HepG2 (cell line): ENCODE measurements around the gene PSMC3IP. TPM values are rescaled to one million over a fixed set of nuclear protein-coding genes. Genes with fewer than 3 reads are reported as not detected.
"Not testable (repeated sequence)": the region's sequence is repeated elsewhere in the genome, so short reads cannot be mapped to it uniquely, and the experiment has no call there.

Experiments
- ATAC-seq: fragments of 200-7000 bp; cut with Tn5 transposase; 3 replicates; pipeline ENCODE4 v1.9.1; 2020; ENCODE audit warnings: mild to moderate bottlenecking, moderate library complexity
- BruUV-seq: library from RNA; stranded (reverse); fragments of 400-500 nt; replicated peaks from 2 replicates; lab custom pipeline; 2021; lab: Mats Ljungman, UMichigan
- CTCF ChIA-PET: fragments of 300-600 bp; formaldehyde crosslinking; extraction: SDS; loops from one replicate; lab custom pipeline; 2021; ENCODE audit warnings: low total read pairs, inconsistent platforms, low intra/inter-chr PET ratio; lab: Yijun Ruan, JAX
- POLR2A ChIA-PET: fragments of 350-600 bp; sonication (Branson Sonifier 250); formaldehyde crosslinking; loops from one replicate; lab custom pipeline; 2020; ENCODE audit warnings: antibody characterized with exemption, inconsistent platforms; lab: Yijun Ruan, JAX
- DNase-seq: peaks from one replicate; pipeline ENCODE4 v3.0.0-alpha.2; 2015; ENCODE audit warnings: low spot score
- FAIRE-seq: peaks from 3 replicates; lab custom pipeline; 2011; peaks lifted over from hg19 to GRCh38; lab: Jason Lieb, UNC
- H2AFZ ChIP-seq: one replicate; pipeline ENCODE4 v1.6.1; 2011; ENCODE audit warnings: low read length, inconsistent platforms
- H3K27ac ChIP-seq: fragments of 300-600 bp; 3 replicates; pipeline ENCODE4 v1.8.0; 2011; ENCODE audit warnings: mixed run types, mild to moderate bottlenecking, mixed read lengths, low read length, inconsistent platforms; ENCODE audit not compliant: insufficient read depth; ENCODE audit errors: extremely low read length
- H3K27me3 ChIP-seq, 2 experiments: fragments of 200-600 bp in 1 of 2; 2 replicates in 1 of 2; 3 replicates in 1 of 2; pipeline versions ENCODE4 v1.6.0 to v1.8.0; 2011; ENCODE audit warnings: low read length in 2 of 2, mild to moderate bottlenecking in 2 of 2, moderate library complexity in 2 of 2, inconsistent platforms in 1 of 2; ENCODE audit not compliant: insufficient read depth in 2 of 2, control insufficient read depth in 1 of 2
- H3K36me3 ChIP-seq, 2 experiments: fragments of 200-600 bp in 1 of 2; replicated peaks in 1 of 2; 2 replicates in 1 of 2; 3 replicates in 1 of 2; pipeline versions ENCODE4 v1.5.1 to v1.8.0; 2011; ENCODE audit warnings: low read length in 2 of 2, inconsistent platforms in 1 of 2; ENCODE audit not compliant: insufficient read depth in 2 of 2, control insufficient read depth in 1 of 2
- H3K4me1 ChIP-seq: 2 replicates; pipeline ENCODE4 v1.5.1; 2012; ENCODE audit warnings: low read length, inconsistent platforms; ENCODE audit not compliant: insufficient read depth
- H3K4me2 ChIP-seq: 2 replicates; pipeline ENCODE4 v1.6.0; 2011; ENCODE audit warnings: low read depth, low read length, inconsistent platforms
- H3K4me3 ChIP-seq, 3 experiments: fragments of 200-600 bp in 1 of 3; sonication (generic), shearing (Covaris generic) in 1 of 3; replicated peaks in 1 of 3; 2 replicates each; pipeline ENCODE4 v1.5.1; 2011 to 2016; ENCODE audit warnings: low read length in 3 of 3, inconsistent platforms in 2 of 3, low read depth in 2 of 3, mild to moderate bottlenecking in 2 of 3, control low read depth in 1 of 3, mixed read lengths in 1 of 3; ENCODE audit not compliant: insufficient read depth in 1 of 3
- H3K79me2 ChIP-seq: one replicate; pipeline ENCODE4 v1.6.1; 2011; ENCODE audit warnings: low read length, inconsistent platforms; ENCODE audit not compliant: insufficient read depth
- H3K9ac ChIP-seq: 2 replicates; pipeline ENCODE4 v1.6.0; 2011; ENCODE audit warnings: mild to moderate bottlenecking, low read depth, low read length, inconsistent platforms; ENCODE audit not compliant: insufficient read depth
- H3K9me3 ChIP-seq: 2 replicates; pipeline ENCODE4 v1.5.1; 2012; ENCODE audit warnings: mild to moderate bottlenecking, low read length
- H4K20me1 ChIP-seq: 2 replicates; pipeline ENCODE4 v1.6.0; 2011; ENCODE audit warnings: inconsistent platforms, mild to moderate bottlenecking, low read length, moderate library complexity; ENCODE audit not compliant: insufficient read depth
- ASH2L ChIP-seq: fragments of 300-600, 200-600 bp; sonication (generic); IDR thresholded peaks from 2 replicates; pipeline ENCODE4 v1.7.0; 2017; ENCODE audit warnings: low read depth, mild to moderate bottlenecking, moderate library complexity, mixed read lengths, low read length; ENCODE audit not compliant: insufficient read length
- EED ChIP-seq: sonication (generic); formaldehyde crosslinking; IDR thresholded peaks from 2 replicates; pipeline ENCODE4 v1.5.0; 2020; ENCODE audit warnings: mild to moderate bottlenecking, missing genetic modification reagents
- NCOR1 ChIP-seq: fragments of 200-600 bp; sonication (generic); IDR thresholded peaks from 2 replicates; pipeline ENCODE4 v1.7.0; 2017; ENCODE audit warnings: antibody characterized with exemption, low read length, borderline replicate concordance
- TCF12 ChIP-seq, 2 experiments: fragments of 450-650 bp in 1 of 2; sonication (generic) in 1 of 2; formaldehyde crosslinking in 1 of 2; IDR thresholded peaks; 2 replicates each; pipeline versions ENCODE4 v1.6.1 to v1.8.0; 2017 to 2022; ENCODE audit warnings: antibody characterized with exemption in 1 of 2, mild to moderate bottlenecking in 1 of 2, missing genetic modification reagents in 1 of 2, moderate library complexity in 1 of 2
- ZEB1 ChIP-seq: IDR thresholded peaks from 2 replicates; pipeline ENCODE4 v1.6.1; 2012; ENCODE audit warnings: mild to moderate bottlenecking, low read depth, inconsistent platforms; ENCODE audit not compliant: insufficient replicate concordance
- ZFP41 ChIP-seq: sonication (generic); formaldehyde crosslinking; IDR thresholded peaks from 2 replicates; pipeline ENCODE4 v1.4.0; 2020; ENCODE audit warnings: mild to moderate bottlenecking, missing genetic modification reagents, borderline replicate concordance
- ZKSCAN5 ChIP-seq: sonication (generic); formaldehyde crosslinking; IDR thresholded peaks from 2 replicates; pipeline ENCODE4 v1.5.1; 2020; ENCODE audit warnings: mild to moderate bottlenecking, missing genetic modification reagents
- WGBS: methylation state at CpG from one replicate; pipeline ENCODE4 v1.1.6; 2017; ENCODE audit warnings: low lambda C conversion rate; 5-methylcytosine and 5-hydroxymethylcytosine counted together
- in situ Hi-C: cut with HindIII; loops from 2 replicates; pipeline ENCODE4 v1.10.0; 2017; ENCODE audit warnings: low pct_unique_long_range_greater_than_20kb; ENCODE audit not compliant: extremely low pct_ligation_motif_present
- intact Hi-C: fragments of 100-400 bp; cut with micrococcal nuclease; formaldehyde crosslinking; loops from one replicate; pipeline ENCODE4 v1.10.0; 2022; ENCODE audit not compliant: unreplicated experiment
- polyA plus RNA-seq, 8 experiments: library from polyadenylated mRNA; depleted of rRNA in 3 of 8; stranded (reverse) in 7 of 8; unstranded in 1 of 8; fragments of >200 nt; fragmentation: Illumina TruSeq in 4 of 8; extraction: Trizol in 4 of 8; gene quantifications; 2 replicates each; pipeline versions ENCODE4 v1.2.1 to v1.2.3, GENCODE V29; 2011 to 2016; ENCODE audit warnings: low read depth in 4 of 8, missing spikeins in 1 of 8, mixed read lengths in 1 of 8; ENCODE audit not compliant: insufficient read depth in 1 of 8
- total RNA-seq, 5 experiments: library from RNA; depleted of rRNA; stranded (reverse); fragments of >200 nt; fragmentation: Illumina TruSeq; extraction: Trizol; gene quantifications; 2 replicates each; pipeline ENCODE4 v1.2.3, GENCODE V29; 2016; ENCODE audit warnings: low read depth in 1 of 5
- TF ChIP-seq, protein P1 (sequence below): sonication (generic); formaldehyde crosslinking; IDR thresholded peaks from 2 replicates; pipeline ENCODE4 v1.9.0; 2021; ENCODE audit warnings: mild to moderate bottlenecking, missing genetic modification reagents
- TF ChIP-seq, protein P2 (sequence below): sonication (generic); formaldehyde crosslinking; IDR thresholded peaks from 2 replicates; pipeline ENCODE4 v1.4.0; 2020; ENCODE audit warnings: missing genetic modification reagents

Gene PSMC3IP
- total and polyA plus RNA-seq, 2 of the 13 experiments (the other 11 are each of a cell fraction or from before 2014, with no cell fraction given) = 6.5 to 22.4 TPM

DNA sequence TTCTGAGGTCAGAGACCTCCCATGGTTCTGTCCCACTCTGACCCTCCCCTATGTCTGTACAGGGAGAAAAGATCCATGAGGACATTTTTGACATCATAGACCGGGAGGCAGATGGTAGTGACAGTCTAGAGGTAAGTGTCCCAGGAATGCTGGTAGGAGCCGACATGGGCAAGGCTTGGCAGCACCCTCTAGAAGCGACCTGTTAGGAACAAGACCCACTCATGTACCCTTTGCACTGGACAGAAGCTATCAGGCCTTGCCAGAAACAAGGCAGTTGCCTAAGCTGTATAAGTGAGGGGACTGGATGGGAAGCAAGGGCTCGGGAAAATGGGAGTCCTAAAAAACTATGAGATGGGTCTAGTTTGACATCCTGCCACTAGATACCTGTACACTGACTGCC is 34.5 kb upstream of the PSMC3IP start (continued):
- TF ChIP-seq, protein P1, sequence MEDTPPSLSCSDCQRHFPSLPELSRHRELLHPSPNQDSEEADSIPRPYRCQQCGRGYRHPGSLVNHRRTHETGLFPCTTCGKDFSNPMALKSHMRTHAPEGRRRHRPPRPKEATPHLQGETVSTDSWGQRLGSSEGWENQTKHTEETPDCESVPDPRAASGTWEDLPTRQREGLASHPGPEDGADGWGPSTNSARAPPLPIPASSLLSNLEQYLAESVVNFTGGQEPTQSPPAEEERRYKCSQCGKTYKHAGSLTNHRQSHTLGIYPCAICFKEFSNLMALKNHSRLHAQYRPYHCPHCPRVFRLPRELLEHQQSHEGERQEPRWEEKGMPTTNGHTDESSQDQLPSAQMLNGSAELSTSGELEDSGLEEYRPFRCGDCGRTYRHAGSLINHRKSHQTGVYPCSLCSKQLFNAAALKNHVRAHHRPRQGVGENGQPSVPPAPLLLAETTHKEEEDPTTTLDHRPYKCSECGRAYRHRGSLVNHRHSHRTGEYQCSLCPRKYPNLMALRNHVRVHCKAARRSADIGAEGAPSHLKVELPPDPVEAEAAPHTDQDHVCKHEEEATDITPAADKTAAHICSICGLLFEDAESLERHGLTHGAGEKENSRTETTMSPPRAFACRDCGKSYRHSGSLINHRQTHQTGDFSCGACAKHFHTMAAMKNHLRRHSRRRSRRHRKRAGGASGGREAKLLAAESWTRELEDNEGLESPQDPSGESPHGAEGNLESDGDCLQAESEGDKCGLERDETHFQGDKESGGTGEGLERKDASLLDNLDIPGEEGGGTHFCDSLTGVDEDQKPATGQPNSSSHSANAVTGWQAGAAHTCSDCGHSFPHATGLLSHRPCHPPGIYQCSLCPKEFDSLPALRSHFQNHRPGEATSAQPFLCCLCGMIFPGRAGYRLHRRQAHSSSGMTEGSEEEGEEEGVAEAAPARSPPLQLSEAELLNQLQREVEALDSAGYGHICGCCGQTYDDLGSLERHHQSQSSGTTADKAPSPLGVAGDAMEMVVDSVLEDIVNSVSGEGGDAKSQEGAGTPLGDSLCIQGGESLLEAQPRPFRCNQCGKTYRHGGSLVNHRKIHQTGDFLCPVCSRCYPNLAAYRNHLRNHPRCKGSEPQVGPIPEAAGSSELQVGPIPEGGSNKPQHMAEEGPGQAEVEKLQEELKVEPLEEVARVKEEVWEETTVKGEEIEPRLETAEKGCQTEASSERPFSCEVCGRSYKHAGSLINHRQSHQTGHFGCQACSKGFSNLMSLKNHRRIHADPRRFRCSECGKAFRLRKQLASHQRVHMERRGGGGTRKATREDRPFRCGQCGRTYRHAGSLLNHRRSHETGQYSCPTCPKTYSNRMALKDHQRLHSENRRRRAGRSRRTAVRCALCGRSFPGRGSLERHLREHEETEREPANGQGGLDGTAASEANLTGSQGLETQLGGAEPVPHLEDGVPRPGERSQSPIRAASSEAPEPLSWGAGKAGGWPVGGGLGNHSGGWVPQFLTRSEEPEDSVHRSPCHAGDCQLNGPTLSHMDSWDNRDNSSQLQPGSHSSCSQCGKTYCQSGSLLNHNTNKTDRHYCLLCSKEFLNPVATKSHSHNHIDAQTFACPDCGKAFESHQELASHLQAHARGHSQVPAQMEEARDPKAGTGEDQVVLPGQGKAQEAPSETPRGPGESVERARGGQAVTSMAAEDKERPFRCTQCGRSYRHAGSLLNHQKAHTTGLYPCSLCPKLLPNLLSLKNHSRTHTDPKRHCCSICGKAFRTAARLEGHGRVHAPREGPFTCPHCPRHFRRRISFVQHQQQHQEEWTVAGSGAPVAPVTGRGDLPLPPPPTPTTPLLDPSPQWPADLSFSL (CRISPR knock-in tag) = no peak
- no peak for TF ChIP-seq ZKSCAN5

DNA sequence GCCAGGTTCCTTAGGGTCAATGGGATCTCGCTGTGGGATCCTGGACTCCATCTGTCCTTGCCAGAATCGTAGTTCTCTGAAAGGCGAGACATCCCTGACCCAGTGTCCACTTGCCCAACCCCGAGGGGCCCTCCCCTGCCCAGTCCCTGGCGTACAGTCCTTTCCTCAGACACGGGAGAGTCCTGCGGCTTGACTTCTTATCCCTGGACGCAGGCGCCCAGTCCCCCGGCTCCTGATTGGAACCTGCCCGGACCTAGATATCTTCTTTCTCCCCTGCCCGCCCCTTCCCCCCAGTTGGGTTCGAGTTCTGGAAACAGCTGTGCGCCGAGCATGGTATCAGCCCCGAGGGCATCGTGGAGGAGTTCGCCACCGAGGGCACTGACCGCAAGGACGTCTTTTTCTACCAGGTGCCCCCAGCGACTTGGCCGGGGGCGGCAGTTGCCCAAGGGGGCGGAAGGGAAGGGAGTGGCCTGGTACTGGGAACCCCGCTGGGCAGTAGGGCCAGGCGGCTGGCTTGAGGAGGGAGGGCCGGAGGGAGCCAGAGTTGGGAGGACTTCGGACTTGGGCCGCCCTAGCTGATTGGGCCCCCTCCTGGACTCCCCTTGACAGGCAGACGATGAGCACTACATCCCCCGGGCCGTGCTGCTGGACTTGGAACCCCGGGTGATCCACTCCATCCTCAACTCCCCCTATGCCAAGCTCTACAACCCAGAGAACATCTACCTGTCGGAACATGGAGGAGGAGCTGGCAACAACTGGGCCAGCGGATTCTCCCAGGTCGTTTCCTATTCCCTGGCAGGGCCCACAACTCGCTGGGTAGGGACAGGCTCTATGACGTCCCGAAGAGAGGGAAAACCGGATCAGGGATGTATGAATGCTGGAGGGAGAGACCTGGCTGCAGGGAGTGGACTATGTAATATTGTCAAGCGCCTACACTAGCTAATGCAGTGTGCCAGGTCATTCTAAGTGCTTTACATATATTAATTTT is 32.6 kb upstream of the PSMC3IP start:
- intact Hi-C loops = loop anchor here (2.0 kb wide), 1 partner anchor 69 kb away; no protein-coding TSS in a partner anchor
- ATAC-seq (peak; percentile 86), FAIRE-seq (peak; percentile 99)
- ChIA-PET POLR2A (interaction anchor here (0.8 to 4.0 kb wide), 40 partner anchors 9 to 524 kb away, joined by 3 to 60 read pairs (median 7); partner anchors contain the start of genes BECN1, CCR10, CNTD1 and CNTNAP1), CTCF (interaction anchor here (1.4 kb wide), 1 partner anchor 9 kb away, joined by 6 read pairs; no protein-coding TSS in a partner anchor)
- WGBS = 7% methylated on average over 33 of the region's 42 CpGs
- Histone ChIP-seq H3K4me1 (peaks cover 51% of the 10 kb centered on the region), H3K36me3 (peaks cover 24 to 34% of the 10 kb centered on the region in 2 experiments), H3K9ac (peak overlapping the region; percentile 90), H3K4me3 (peak overlapping the region; percentile 74 to 91 (median 75)), H3K27ac (peak overlapping the region; percentile 89), H3K79me2 (peaks cover 46% of the 10 kb centered on the region), H3K4me2 (peak overlapping the region; percentile 89)
- in situ Hi-C loops; H3K27me3 ChIP-seq; H3K9me3 ChIP-seq; DNase-seq; H4K20me1 ChIP-seq; H2AFZ ChIP-seq; TF ChIP-seq TCF12 (IDR thresholded peaks at IDR 0.05): not testable (repeated sequence)
- TSS peak; percentile 73 for BruUV-seq
- TF ChIP-seq NCOR1 (peak; percentile 25; the same call in 1 of the 2 replicates), TCF12 (CRISPR knock-in tag; IDR thresholded peaks at IDR 0.05) (0 out of 2 replicates have a peak, but pooled peaks have one; percentile 67), ASH2L (peak; percentile 51), ZFP41 (CRISPR knock-in tag) (0 out of 2 replicates have a peak, but pooled peaks have one; percentile 74), ZEB1 (peak; percentile 47), EED (CRISPR knock-in tag) (peak; percentile 15; the same call in 1 of the 2 replicates)
- TF ChIP-seq, protein P2, sequence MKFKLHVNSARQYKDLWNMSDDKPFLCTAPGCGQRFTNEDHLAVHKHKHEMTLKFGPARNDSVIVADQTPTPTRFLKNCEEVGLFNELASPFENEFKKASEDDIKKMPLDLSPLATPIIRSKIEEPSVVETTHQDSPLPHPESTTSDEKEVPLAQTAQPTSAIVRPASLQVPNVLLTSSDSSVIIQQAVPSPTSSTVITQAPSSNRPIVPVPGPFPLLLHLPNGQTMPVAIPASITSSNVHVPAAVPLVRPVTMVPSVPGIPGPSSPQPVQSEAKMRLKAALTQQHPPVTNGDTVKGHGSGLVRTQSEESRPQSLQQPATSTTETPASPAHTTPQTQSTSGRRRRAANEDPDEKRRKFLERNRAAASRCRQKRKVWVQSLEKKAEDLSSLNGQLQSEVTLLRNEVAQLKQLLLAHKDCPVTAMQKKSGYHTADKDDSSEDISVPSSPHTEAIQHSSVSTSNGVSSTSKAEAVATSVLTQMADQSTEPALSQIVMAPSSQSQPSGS (CRISPR knock-in tag) = 0 out of 2 replicates have a peak, but pooled peaks have one; percentile 7
